HCT116 (cell line): ENCODE measurements around the gene PIGL. TPM values are rescaled to one million over a fixed set of nuclear protein-coding genes. Genes with fewer than 3 reads are reported as not detected.

ENCODE experiments used
- ATAC-seq: fragments of 200-7000 bp; cut with Tn5 transposase; 2 replicates; pipeline ENCODE4 v1.9.1; 2020; ENCODE audit warnings: mild to moderate bottlenecking, moderate library complexity
- BruUV-seq: library from RNA; stranded (reverse); fragments of 400-500 nt; replicated peaks from 2 replicates; lab custom pipeline; 2021; lab: Mats Ljungman, UMichigan
- CTCF ChIA-PET: fragments of 300-600 bp; sonication (Branson Sonifier 250); formaldehyde crosslinking; loops from one replicate; lab custom pipeline; 2021; ENCODE audit warnings: antibody characterized with exemption; lab: Charles Lee
- POLR2A ChIA-PET: fragments of 300-600, 350-600 bp; sonication (Branson Sonifier 250); formaldehyde crosslinking; loops from one replicate; lab custom pipeline; 2021; ENCODE audit warnings: antibody characterized with exemption; lab: Charles Lee
- RAD21 ChIA-PET, 2 experiments: fragments of 300-600 bp; sonication (Branson Sonifier 250); formaldehyde crosslinking; loops; one replicate each; lab custom pipeline; 2023; ENCODE audit warnings: low total read pairs in 2 of 2; ENCODE audit not compliant: uncharacterized antibody in 2 of 2, unreplicated experiment in 2 of 2, low non-redundant PET in 1 of 2; lab: Charles Lee
- DNase-seq: peaks from one replicate; pipeline ENCODE4 v3.0.0-alpha.2; 2010; ENCODE audit warnings: low read depth, low spot score
- H2AFZ ChIP-seq: fragments of 200-600 bp; shearing (Covaris generic), sonication (generic); 2 replicates; pipeline ENCODE4 v1.6.1; 2017; ENCODE audit warnings: low read depth, mixed run types, mixed read lengths, antibody characterized with exemption, low read length; ENCODE audit not compliant: poor library complexity, severe bottlenecking
- H3K27ac ChIP-seq: 2 replicates; pipeline ENCODE4 v1.5.1; 2012; ENCODE audit warnings: low read depth, low read length
- H3K27me3 ChIP-seq: fragments of 200-600 bp; sonication (generic); 2 replicates; pipeline ENCODE4 v1.6.1; 2016; ENCODE audit warnings: mixed run types, low read length, mixed read lengths; ENCODE audit not compliant: insufficient read depth
- H3K36me3 ChIP-seq, 2 experiments: fragments of 200-500 bp in 1 of 2; fragments of 200-600 bp in 1 of 2; sonication (Bioruptor generic) in 1 of 2; sonication (generic) in 1 of 2; 2 replicates each; pipeline versions ENCODE4 v1.5.1 to v1.6.1; 2014 to 2016; ENCODE audit warnings: low read length in 2 of 2, inconsistent platforms in 1 of 2, mixed read lengths in 1 of 2, mixed run types in 1 of 2; ENCODE audit not compliant: insufficient read depth in 2 of 2, control insufficient read depth in 1 of 2
- H3K4me1 ChIP-seq, 2 experiments: fragments of 200-600 bp in 1 of 2; sonication (generic) in 1 of 2; 2 replicates each; pipeline versions ENCODE4 v1.5.1 to v1.6.1; 2012 to 2017; ENCODE audit warnings: low read length in 2 of 2, inconsistent platforms in 1 of 2, mild to moderate bottlenecking in 1 of 2, mixed read lengths in 1 of 2, mixed run types in 1 of 2, moderate library complexity in 1 of 2; ENCODE audit not compliant: insufficient read depth in 2 of 2, control insufficient read depth in 1 of 2
- H3K4me2 ChIP-seq: fragments of 200-600 bp; sonication (generic); 2 replicates; pipeline ENCODE4 v1.6.1; 2017; ENCODE audit warnings: mixed run types, low read length, mixed read lengths
- H3K4me3 ChIP-seq, 2 experiments: fragments of 200-600 bp in 1 of 2; sonication (generic) in 1 of 2; replicated peaks in 1 of 2; 2 replicates each; pipeline ENCODE4 v1.5.1; 2011 to 2016; ENCODE audit warnings: low read length in 2 of 2, control low read depth in 1 of 2, low read depth in 1 of 2, mild to moderate bottlenecking in 1 of 2, mixed read lengths in 1 of 2, mixed run types in 1 of 2
- H3K79me2 ChIP-seq: fragments of 200-600 bp; sonication (generic); 2 replicates; pipeline ENCODE4 v1.6.1; 2017; ENCODE audit warnings: mild to moderate bottlenecking, mixed run types, low read length, moderate library complexity, mixed read lengths; ENCODE audit not compliant: insufficient read depth
- H3K9ac ChIP-seq: fragments of 200-600 bp; sonication (generic); 2 replicates; pipeline ENCODE4 v1.6.1; 2016; ENCODE audit warnings: low read length, mixed read lengths
- H3K9me2 ChIP-seq: fragments of 200-600 bp; sonication (generic), shearing (Covaris generic); 2 replicates; pipeline ENCODE4 v1.6.1; 2017; ENCODE audit warnings: mixed run types, mild to moderate bottlenecking, moderate library complexity; ENCODE audit not compliant: insufficient read depth
- H3K9me3 ChIP-seq, 2 experiments: fragments of 200-500 bp in 1 of 2; fragments of 200-600 bp in 1 of 2; sonication (Bioruptor generic) in 1 of 2; sonication (generic) in 1 of 2; 2 replicates each; pipeline ENCODE4 v1.6.1; 2014 to 2017; ENCODE audit warnings: low read length in 2 of 2, mixed read lengths in 2 of 2, inconsistent platforms in 1 of 2, low read depth in 1 of 2, mild to moderate bottlenecking in 1 of 2, mixed run types in 1 of 2, moderate library complexity in 1 of 2; ENCODE audit not compliant: control insufficient read depth in 1 of 2, insufficient read depth in 1 of 2
- H4K20me1 ChIP-seq: fragments of 200-600 bp; sonication (generic), shearing (Covaris generic); 2 replicates; pipeline ENCODE4 v1.6.1; 2017; ENCODE audit warnings: mixed run types, mild to moderate bottlenecking, moderate library complexity; ENCODE audit not compliant: insufficient read depth
- JUND ChIP-seq: IDR thresholded peaks from 2 replicates; pipeline ENCODE4 v1.6.1; 2012
- MAX ChIP-seq: IDR thresholded peaks from 2 replicates; pipeline ENCODE4 v1.6.1; 2012
- REST ChIP-seq: IDR thresholded peaks from 2 replicates; pipeline ENCODE4 v1.6.1; 2012; ENCODE audit warnings: low read depth
- YY1 ChIP-seq: IDR thresholded peaks from 2 replicates; pipeline ENCODE4 v1.6.1; 2011; ENCODE audit warnings: low read length, low read depth, moderate library complexity, mild to moderate bottlenecking; ENCODE audit not compliant: insufficient replicate concordance; ENCODE audit errors: extremely low read depth
- ZNF274 ChIP-seq: fragments of 200-500 bp; sonication (Bioruptor generic); IDR thresholded peaks from 2 replicates; pipeline ENCODE4 v1.6.1; 2014; ENCODE audit warnings: mild to moderate bottlenecking, low read depth, low read length, inconsistent platforms
- intact Hi-C: fragments of 100-400 bp; cut with micrococcal nuclease; formaldehyde crosslinking; loops from 2 replicates; pipeline ENCODE4 v1.10.0; 2022
- total RNA-seq: library from RNA; stranded (reverse); gene quantifications from one replicate; pipeline ENCODE4 v1.2.1, GENCODE V29; 2021; ENCODE audit not compliant: unreplicated experiment

PIGL gene
- total RNA-seq, 1 experiment from 2014 or later = 36.8 TPM

- TF ChIP-seq REST = no peak
- no peak for TF ChIP-seq YY1
Measured at GRCh38 chr17:16353317-16354174, 136.5 kb downstream of the PIGL start, which contains the start of gene CENPV (continued).

GRCh38 chr17:16354585-16354984 lies 137.6 kb downstream of the PIGL start:
- H3K4me1 ChIP-seq = peaks cover 11 to 18% of the 10 kb centered on the region in 2 experiments
- ChIA-PET RAD21 (no interaction called here), POLR2A (no interaction called here)
- DNase-seq (no peak), ATAC-seq (no peak)
- peaks cover 34% of the 10 kb centered on the region for H3K79me2 ChIP-seq
- intact Hi-C loops = loop anchor here (5.0 kb wide), 1 partner anchor 67 kb away; no protein-coding TSS in a partner anchor
- H3K4me3 ChIP-seq = no peak overlapping the region
- H4K20me1 ChIP-seq = peaks cover 3% of the 10 kb centered on the region; the same call in 1 of the 2 replicates
- H3K36me3 ChIP-seq = peaks cover 0 to 5% of the 10 kb centered on the region in 2 experiments; a peak in 1 of 4 replicates
- H3K27me3 ChIP-seq = no peaks in the 10 kb centered on the region
- no peaks in the 10 kb centered on the region for H3K9me3 ChIP-seq
- H3K9ac ChIP-seq = no peak overlapping the region
- TF ChIP-seq YY1 (no peak), ZNF274 (no peak), JUND (no peak), MAX (no peak)
- TF ChIP-seq, all 23 proteins: peak for 0
- Histone ChIP-seq H3K9me2 (no peaks in the 10 kb centered on the region), H2AFZ (no peak overlapping the region), H3K27ac (no peak overlapping the region), H3K4me2 (no peak overlapping the region)
- BruUV-seq = no TSS peak
- CTCF ChIA-PET = interaction anchor here (1.0 kb wide), 1 partner anchor 9 kb away, joined by 8 read pairs; no protein-coding TSS in a partner anchor
